ENCODE data around the gene SENP8.

DNA sequence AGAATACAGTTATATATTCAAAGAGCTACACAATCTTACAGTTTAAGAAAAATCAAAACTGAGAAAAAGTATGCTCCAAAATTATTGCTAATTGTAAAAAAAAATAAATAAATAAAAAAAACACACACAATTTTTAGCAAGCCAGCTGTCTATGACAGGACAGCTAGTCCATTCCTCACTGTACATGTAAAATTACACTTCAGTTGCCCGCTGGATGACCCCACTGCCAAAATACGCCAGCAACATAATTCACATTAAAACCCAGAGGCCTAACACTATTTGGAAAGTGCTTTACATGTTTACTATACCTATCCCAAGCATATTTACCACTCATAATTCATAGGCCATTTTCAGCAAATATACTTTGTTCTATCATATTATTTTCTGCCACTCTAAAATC, 6.1 kb upstream of the SENP8 start:
- TF ChIP-seq, protein P1, sequence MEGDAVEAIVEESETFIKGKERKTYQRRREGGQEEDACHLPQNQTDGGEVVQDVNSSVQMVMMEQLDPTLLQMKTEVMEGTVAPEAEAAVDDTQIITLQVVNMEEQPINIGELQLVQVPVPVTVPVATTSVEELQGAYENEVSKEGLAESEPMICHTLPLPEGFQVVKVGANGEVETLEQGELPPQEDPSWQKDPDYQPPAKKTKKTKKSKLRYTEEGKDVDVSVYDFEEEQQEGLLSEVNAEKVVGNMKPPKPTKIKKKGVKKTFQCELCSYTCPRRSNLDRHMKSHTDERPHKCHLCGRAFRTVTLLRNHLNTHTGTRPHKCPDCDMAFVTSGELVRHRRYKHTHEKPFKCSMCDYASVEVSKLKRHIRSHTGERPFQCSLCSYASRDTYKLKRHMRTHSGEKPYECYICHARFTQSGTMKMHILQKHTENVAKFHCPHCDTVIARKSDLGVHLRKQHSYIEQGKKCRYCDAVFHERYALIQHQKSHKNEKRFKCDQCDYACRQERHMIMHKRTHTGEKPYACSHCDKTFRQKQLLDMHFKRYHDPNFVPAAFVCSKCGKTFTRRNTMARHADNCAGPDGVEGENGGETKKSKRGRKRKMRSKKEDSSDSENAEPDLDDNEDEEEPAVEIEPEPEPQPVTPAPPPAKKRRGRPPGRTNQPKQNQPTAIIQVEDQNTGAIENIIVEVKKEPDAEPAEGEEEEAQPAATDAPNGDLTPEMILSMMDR (IDR thresholded peaks at IDR 0.05; ENCODE audit: low read depth, low read length, missing input control), result no peak
- no peak for TF ChIP-seq NR2F2 (IDR thresholded peaks at IDR 0.05)
- TF ChIP-seq GABPA (IDR thresholded peaks at IDR 0.05 in 1 of 2, conservative IDR thresholded peaks at IDR 0.05 in 1 of 2), result no peak
- TF ChIP-seq EGR1 (IDR thresholded peaks at IDR 0.05; ENCODE audit: low read depth in 2 of 2), result no peak
- TF ChIP-seq, protein P2, sequence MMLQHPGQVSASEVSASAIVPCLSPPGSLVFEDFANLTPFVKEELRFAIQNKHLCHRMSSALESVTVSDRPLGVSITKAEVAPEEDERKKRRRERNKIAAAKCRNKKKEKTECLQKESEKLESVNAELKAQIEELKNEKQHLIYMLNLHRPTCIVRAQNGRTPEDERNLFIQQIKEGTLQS (IDR thresholded peaks at IDR 0.05), result no peak
- no peak for TF ChIP-seq TAF1 (conservative IDR thresholded peaks at IDR 0.05)
- TF ChIP-seq, protein P3, sequence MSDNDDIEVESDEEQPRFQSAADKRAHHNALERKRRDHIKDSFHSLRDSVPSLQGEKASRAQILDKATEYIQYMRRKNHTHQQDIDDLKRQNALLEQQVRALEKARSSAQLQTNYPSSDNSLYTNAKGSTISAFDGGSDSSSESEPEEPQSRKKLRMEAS (IDR thresholded peaks at IDR 0.05), result no peak
- TF ChIP-seq, protein P4, sequence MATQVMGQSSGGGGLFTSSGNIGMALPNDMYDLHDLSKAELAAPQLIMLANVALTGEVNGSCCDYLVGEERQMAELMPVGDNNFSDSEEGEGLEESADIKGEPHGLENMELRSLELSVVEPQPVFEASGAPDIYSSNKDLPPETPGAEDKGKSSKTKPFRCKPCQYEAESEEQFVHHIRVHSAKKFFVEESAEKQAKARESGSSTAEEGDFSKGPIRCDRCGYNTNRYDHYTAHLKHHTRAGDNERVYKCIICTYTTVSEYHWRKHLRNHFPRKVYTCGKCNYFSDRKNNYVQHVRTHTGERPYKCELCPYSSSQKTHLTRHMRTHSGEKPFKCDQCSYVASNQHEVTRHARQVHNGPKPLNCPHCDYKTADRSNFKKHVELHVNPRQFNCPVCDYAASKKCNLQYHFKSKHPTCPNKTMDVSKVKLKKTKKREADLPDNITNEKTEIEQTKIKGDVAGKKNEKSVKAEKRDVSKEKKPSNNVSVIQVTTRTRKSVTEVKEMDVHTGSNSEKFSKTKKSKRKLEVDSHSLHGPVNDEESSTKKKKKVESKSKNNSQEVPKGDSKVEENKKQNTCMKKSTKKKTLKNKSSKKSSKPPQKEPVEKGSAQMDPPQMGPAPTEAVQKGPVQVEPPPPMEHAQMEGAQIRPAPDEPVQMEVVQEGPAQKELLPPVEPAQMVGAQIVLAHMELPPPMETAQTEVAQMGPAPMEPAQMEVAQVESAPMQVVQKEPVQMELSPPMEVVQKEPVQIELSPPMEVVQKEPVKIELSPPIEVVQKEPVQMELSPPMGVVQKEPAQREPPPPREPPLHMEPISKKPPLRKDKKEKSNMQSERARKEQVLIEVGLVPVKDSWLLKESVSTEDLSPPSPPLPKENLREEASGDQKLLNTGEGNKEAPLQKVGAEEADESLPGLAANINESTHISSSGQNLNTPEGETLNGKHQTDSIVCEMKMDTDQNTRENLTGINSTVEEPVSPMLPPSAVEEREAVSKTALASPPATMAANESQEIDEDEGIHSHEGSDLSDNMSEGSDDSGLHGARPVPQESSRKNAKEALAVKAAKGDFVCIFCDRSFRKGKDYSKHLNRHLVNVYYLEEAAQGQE (IDR thresholded peaks at IDR 0.05), result no peak
